Endothelial cell of umbilical vein (primary cell): Measurements from ENCODE around the gene FOXJ1. TPM values are rescaled to one million over a fixed set of nuclear protein-coding genes. Genes with fewer than 3 reads are reported as not detected.
"Not testable (repeated sequence)": the region's sequence is repeated elsewhere in the genome, so short reads cannot be mapped to it uniquely, and the experiment has no call there.

Experiments used
- BruUV-seq: library from RNA; stranded (reverse); fragments of 400-500 nt; replicated peaks from 2 replicates; lab custom pipeline; 2021; lab: Mats Ljungman, UMichigan
- CTCF ChIA-PET: fragments of 300-600, 350-600 bp; sonication (Branson Sonifier 250); formaldehyde crosslinking; loops from one replicate; lab custom pipeline; 2021; ENCODE audit warnings: antibody characterized with exemption, inconsistent platforms; lab: Charles Lee
- POLR2A ChIA-PET: fragments of 300-600, 350-600 bp; sonication (Branson Sonifier 250); formaldehyde crosslinking; loops from one replicate; lab custom pipeline; 2021; ENCODE audit warnings: antibody characterized with exemption, inconsistent platforms; lab: Charles Lee
- DNase-seq: peaks from one replicate; pipeline ENCODE4 v3.0.0-alpha.2; 2011; ENCODE audit warnings: low read depth, low spot score
- FAIRE-seq: peaks from 2 replicates; lab custom pipeline; 2011; peaks lifted over from hg19 to GRCh38; lab: Jason Lieb, UNC
- H2AFZ ChIP-seq: 2 replicates; pipeline ENCODE4 v1.6.0; 2012; ENCODE audit warnings: low read depth, low read length, control low read depth, inconsistent platforms
- H3K27ac ChIP-seq: 2 replicates; pipeline ENCODE4 v1.5.1; 2011; ENCODE audit warnings: low read depth, mild to moderate bottlenecking, control low read depth, low read length, moderate library complexity; ENCODE audit not compliant: insufficient read depth
- H3K27me3 ChIP-seq, 2 experiments: 2 replicates each; pipeline versions ENCODE4 v1.6.0 to v1.6.1; 2011; ENCODE audit warnings: low read length in 2 of 2, mixed read lengths in 1 of 2; ENCODE audit not compliant: control insufficient read depth in 2 of 2, insufficient read depth in 2 of 2
- H3K36me3 ChIP-seq, 2 experiments: 2 replicates in 1 of 2; 3 replicates in 1 of 2; pipeline ENCODE4 v1.5.1; 2011; ENCODE audit warnings: low read length in 2 of 2, mild to moderate bottlenecking in 1 of 2, moderate library complexity in 1 of 2; ENCODE audit not compliant: control insufficient read depth in 2 of 2, insufficient read depth in 2 of 2; ENCODE audit errors: extremely low read depth in 1 of 2
- H3K4me1 ChIP-seq: 3 replicates; pipeline ENCODE4 v1.5.1; 2011; ENCODE audit warnings: mild to moderate bottlenecking, low read length; ENCODE audit not compliant: control insufficient read depth, insufficient read depth; ENCODE audit errors: extremely low read depth
- H3K4me2 ChIP-seq: 2 replicates; pipeline ENCODE4 v1.6.1; 2011; ENCODE audit warnings: low read length, control low read depth, mixed read lengths; ENCODE audit not compliant: insufficient read depth
- H3K4me3 ChIP-seq, 3 experiments: fragments of 200-600 bp in 1 of 3; sonication (generic), shearing (Covaris generic) in 1 of 3; replicated peaks in 1 of 3; 2 replicates each; pipeline ENCODE4 v1.5.1; 2011 to 2016; ENCODE audit warnings: control low read depth in 3 of 3, low read length in 3 of 3, mild to moderate bottlenecking in 2 of 3, inconsistent platforms in 1 of 3, low read depth in 1 of 3, moderate library complexity in 1 of 3; ENCODE audit not compliant: insufficient read depth in 1 of 3
- H3K79me2 ChIP-seq: 2 replicates; pipeline ENCODE4 v1.6.0; 2012; ENCODE audit warnings: low read length, inconsistent platforms; ENCODE audit not compliant: control insufficient read depth, insufficient read depth
- H3K9ac ChIP-seq: replicated peaks from 2 replicates; pipeline ENCODE3; 2011; ENCODE audit warnings: low read length, control low read depth; ENCODE audit not compliant: insufficient read depth; ENCODE audit errors: extremely low read depth
- H3K9me1 ChIP-seq: replicated peaks from 3 replicates; pipeline ENCODE4 v1.6.0; 2011; ENCODE audit warnings: mild to moderate bottlenecking, low read length; ENCODE audit not compliant: control insufficient read depth, insufficient read depth; ENCODE audit errors: extremely low read depth
- H3K9me3 ChIP-seq: replicated peaks from 2 replicates; pipeline ENCODE4 v1.5.1; 2012; ENCODE audit warnings: low read length, inconsistent platforms; ENCODE audit not compliant: control insufficient read depth, insufficient read depth
- H4K20me1 ChIP-seq: replicated peaks from 2 replicates; pipeline ENCODE3; 2011; ENCODE audit warnings: mild to moderate bottlenecking, low read length; ENCODE audit not compliant: control insufficient read depth, insufficient read depth; ENCODE audit errors: extremely low read depth
- EZH2 ChIP-seq: IDR thresholded peaks from 2 replicates; pipeline ENCODE4 v1.6.1; 2012; ENCODE audit warnings: borderline replicate concordance, low read depth, mild to moderate bottlenecking, moderate library complexity, low read length, inconsistent platforms; ENCODE audit not compliant: severe bottlenecking
- POLR2A ChIP-seq: IDR thresholded peaks from 2 replicates; pipeline ENCODE4 v1.6.1; 2012; ENCODE audit warnings: low read depth, mild to moderate bottlenecking, control low read depth, low read length
- dilution Hi-C: fragments of 300-500 bp; cut with MboI; formaldehyde crosslinking; loops from one replicate; pipeline ENCODE4 v1.15.0; 2019; ENCODE audit warnings: low sequenced_read_pairs; ENCODE audit not compliant: extremely low pct_ligation_motif_present
- intact Hi-C: fragments of 100-400 bp; cut with micrococcal nuclease; formaldehyde crosslinking; loops from one replicate; pipeline ENCODE4 v1.10.0; 2022
- polyA plus RNA-seq, 4 experiments: library from polyadenylated mRNA; depleted of rRNA in 3 of 4; stranded (reverse) in 3 of 4; unstranded in 1 of 4; fragments of >200 nt; gene quantifications; 2 replicates each; pipeline versions ENCODE4 v1.2.1 to v1.2.3, GENCODE V29; 2011 to 2012; ENCODE audit warnings: missing spikeins in 1 of 4
- total RNA-seq: library from RNA; stranded (reverse); gene quantifications from 2 replicates; pipeline ENCODE4 v1.2.3, GENCODE V29; 2021
- TF ChIP-seq, protein P1 (sequence below): IDR thresholded peaks from 2 replicates; pipeline ENCODE4 v1.6.1; 2011; ENCODE audit not compliant: insufficient read depth, insufficient read length

Gene FOXJ1
- total and polyA plus RNA-seq, 2 donors (not counting 3 experiments of a cell fraction or from before 2014, with no cell fraction given), result not detected

DNA sequence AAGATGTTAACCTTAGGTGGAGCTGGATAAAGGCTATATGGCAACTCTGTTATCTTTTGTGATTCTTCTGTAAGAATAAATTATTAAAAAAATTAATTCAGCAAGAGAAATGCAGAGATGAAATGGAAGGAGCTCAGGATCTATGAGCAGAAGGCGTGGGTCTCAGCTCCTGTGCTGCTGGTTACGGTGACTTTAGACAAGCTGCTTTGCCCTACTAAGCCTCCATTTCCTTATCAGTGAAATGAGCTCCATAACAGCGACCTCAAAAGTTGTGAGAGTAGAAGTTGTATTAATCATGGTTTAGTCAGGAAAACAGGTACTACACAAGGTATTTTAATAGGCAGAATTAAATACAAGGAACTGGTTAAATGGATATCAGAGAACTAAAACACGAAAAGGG is 48.2 kb upstream of the FOXJ1 start:
- Histone ChIP-seq H3K27ac (no peak overlapping the region), H3K9me1 (no peaks in the 10 kb centered on the region), H3K9ac (no peak overlapping the region), H3K4me1 (no peaks in the 10 kb centered on the region), H3K4me3 (no peak overlapping the region), H4K20me1 (no peaks in the 10 kb centered on the region), H3K4me2 (no peak overlapping the region), H2AFZ (no peak overlapping the region), H3K36me3 (no peaks in the 10 kb centered on the region), H3K27me3 (peaks cover 16 to 28% of the 10 kb centered on the region in 2 experiments), H3K79me2 (no peaks in the 10 kb centered on the region), H3K9me3 (no peaks in the 10 kb centered on the region)
- BruUV-seq, result no TSS peak
- FAIRE-seq (no peak), DNase-seq (no peak)
- POLR2A ChIA-PET, result no interaction called here
- TF ChIP-seq POLR2A, result no peak
- peak; percentile 28 for TF ChIP-seq EZH2
- dilution Hi-C loops (no loop called here), intact Hi-C loops (loop anchor here (10.0 kb wide), 1 partner anchor 174 kb away; no protein-coding TSS in a partner anchor)
- CTCF ChIA-PET, result interaction anchor here (0.8 to 2.6 kb wide), 9 partner anchors 9 to 175 kb away, joined by 3 to 14 read pairs (median 4); no protein-coding TSS in a partner anchor

DNA sequence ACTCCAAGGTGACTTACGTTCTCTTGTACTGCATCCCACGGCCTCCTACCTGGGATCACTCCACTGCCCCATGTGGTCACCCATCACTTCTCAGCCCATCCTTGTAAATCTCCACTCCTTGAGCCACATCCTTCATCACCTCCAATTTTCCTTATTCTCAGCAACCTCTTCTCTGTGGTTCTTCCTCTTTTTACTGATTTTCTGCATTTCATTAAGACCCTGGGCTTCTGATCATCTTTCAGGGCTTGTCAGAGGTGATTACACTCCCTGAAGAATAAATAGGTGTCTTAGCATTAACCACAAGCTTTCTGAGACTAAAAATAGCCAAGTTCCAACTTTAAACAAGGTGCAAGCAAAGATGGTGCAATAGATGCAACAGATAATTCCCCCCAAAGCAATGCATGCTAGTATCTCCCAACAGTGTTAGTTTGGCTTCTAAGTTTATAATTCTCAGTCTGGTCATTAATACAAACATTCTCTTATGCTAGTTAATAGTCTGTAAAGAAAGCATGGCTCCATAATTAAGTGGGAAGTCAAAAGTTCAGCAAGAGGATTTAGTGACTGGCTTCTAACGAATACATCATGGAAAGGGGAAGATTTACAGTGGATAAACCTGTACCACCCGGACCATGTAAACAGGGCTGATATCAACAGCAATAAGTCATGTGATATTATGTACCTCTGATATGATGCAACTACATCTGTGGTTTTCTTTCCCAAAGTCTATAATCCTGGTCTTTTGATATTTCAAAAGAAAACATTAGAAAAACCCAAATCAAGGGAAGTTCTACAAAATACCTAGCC is 47.4 kb upstream of the FOXJ1 start:
- no peak overlapping the region for H3K9ac ChIP-seq
- H3K4me1 ChIP-seq, result no peaks in the 10 kb centered on the region
- no peaks in the 10 kb centered on the region for H4K20me1 ChIP-seq
- no TSS peak for BruUV-seq
- dilution Hi-C loops, result no loop called here
- DNase-seq (no peak), FAIRE-seq (no peak)
- H3K4me2 ChIP-seq, result no peak overlapping the region
- H3K79me2 ChIP-seq, result no peaks in the 10 kb centered on the region
- no peak overlapping the region for H3K4me3 ChIP-seq
- H3K27me3 ChIP-seq, result peaks cover 16 to 28% of the 10 kb centered on the region in 2 experiments
- H3K36me3 ChIP-seq, result no peaks in the 10 kb centered on the region
- CTCF ChIA-PET, result interaction anchor here (0.9 to 2.6 kb wide), 7 partner anchors 9 to 174 kb away, joined by 3 to 14 read pairs (median 4); no protein-coding TSS in a partner anchor
- no peaks in the 10 kb centered on the region for H3K9me3 ChIP-seq
- POLR2A ChIA-PET, result no interaction called here
- intact Hi-C loops, result loop anchor here (10.0 kb wide), 1 partner anchor 174 kb away; no protein-coding TSS in a partner anchor
- no peaks in the 10 kb centered on the region for H3K9me1 ChIP-seq
- no peak overlapping the region for H3K27ac ChIP-seq
- TF ChIP-seq, protein P1, sequence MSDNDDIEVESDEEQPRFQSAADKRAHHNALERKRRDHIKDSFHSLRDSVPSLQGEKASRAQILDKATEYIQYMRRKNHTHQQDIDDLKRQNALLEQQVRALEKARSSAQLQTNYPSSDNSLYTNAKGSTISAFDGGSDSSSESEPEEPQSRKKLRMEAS, result no peak
- TF ChIP-seq EZH2, result peak; percentile 12
- no peak overlapping the region for H2AFZ ChIP-seq

DNA sequence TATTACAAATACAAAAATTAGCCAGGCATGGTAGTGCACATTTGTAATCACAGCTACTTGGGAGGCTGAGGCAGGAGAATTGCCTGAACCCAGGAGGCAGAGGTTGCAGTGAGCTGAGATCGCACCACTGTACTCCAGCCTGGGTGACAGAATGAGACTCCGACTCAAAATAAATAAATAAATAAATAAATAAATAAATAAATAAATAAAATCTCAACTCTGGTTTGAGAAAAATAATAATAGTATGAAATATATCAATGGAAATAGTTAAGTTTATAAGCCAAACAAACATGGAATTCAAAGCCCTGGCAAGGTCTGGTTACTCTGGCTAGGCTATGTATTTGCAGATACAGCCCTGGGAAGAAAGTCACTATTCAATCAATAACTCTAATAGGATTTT is 45.7 kb upstream of the FOXJ1 start:
- H3K4me3 ChIP-seq, BruUV-seq, H2AFZ ChIP-seq, H3K4me2 ChIP-seq, H3K4me1 ChIP-seq, H3K9me3 ChIP-seq, H3K9ac ChIP-seq, dilution Hi-C loops, H3K36me3 ChIP-seq, H3K79me2 ChIP-seq, H4K20me1 ChIP-seq, H3K27ac ChIP-seq, DNase-seq, H3K9me1 ChIP-seq, POLR2A ChIA-PET, FAIRE-seq: not testable (repeated sequence)
- H3K27me3 ChIP-seq, result peaks cover 10 to 22% of the 10 kb centered on the region in 2 experiments
- intact Hi-C loops, result loop anchor here (10.0 kb wide), 1 partner anchor 172 kb away; no protein-coding TSS in a partner anchor
- CTCF ChIA-PET, result interaction anchor here (1.2 kb wide), 1 partner anchor 94 kb away, joined by 3 read pairs; no protein-coding TSS in a partner anchor
